Measurements from ENCODE around the gene FAM133A. TPM values are rescaled to one million over a fixed set of nuclear protein-coding genes. Genes with fewer than 3 reads are reported as not detected.

Gene FAM133A
- 1.0 and 1.2 TPM in 2 replicates for total RNA-seq

GRCh38 chrX:93673869-93674271 is at the start of gene FAM133A:
Gene FAM133A (plus strand): TSS chrX:93674206. CDS start chrX:93709420, 35,214 bp downstream.

GRCh38 chrX:93673056-93673868 is 744 bp upstream of the FAM133A start, which contains the start of gene NAP1L3:
Gene NAP1L3 (minus strand): TSS chrX:93673578. CDS start chrX:93673304, 274 bp downstream.

Other genes with a start within 250 kb of the FAM133A start
- gene NAP1L3, start 628 bp upstream of the FAM133A start, total RNA-seq, result 19.6 and 21.8 TPM in 2 replicates

All from articular chondrocyte of knee joint (primary cell).